ENCODE measurements around the gene ERGIC1. TPM values are rescaled to one million over a fixed set of nuclear protein-coding genes. Genes with fewer than 3 reads are reported as not detected.
"Not testable (repeated sequence)": the region's sequence is repeated elsewhere in the genome, so short reads cannot be mapped to it uniquely, and the experiment has no call there.

The ERGIC1 gene
- total RNA-seq, 1 donor from 2014 or later: 76.9 TPM

- DNase-seq (ENCODE audit: low spot score): peak; percentile 88
- intact Hi-C loops (cut with DNase I): loop anchor here (5.0 kb wide), 1 partner anchor 74 kb away; no protein-coding TSS in a partner anchor
Measured at GRCh38 chr5:172798422-172799215, 35.4 kb upstream of the ERGIC1 start.

- intact Hi-C loops (cut with DNase I): loop anchor here (5.0 kb wide), 1 partner anchor 73 kb away; no protein-coding TSS in a partner anchor
- DNase-seq (ENCODE audit: low spot score): no peak
Measured at GRCh38 chr5:172799416-172799815, 34.6 kb upstream of the ERGIC1 start.

- intact Hi-C loops (cut with DNase I): no loop called here
- peak; percentile 94 for DNase-seq (ENCODE audit: low spot score)
Measured at GRCh38 chr5:172800088-172800551, 33.9 kb upstream of the ERGIC1 start.

- intact Hi-C loops (cut with DNase I): no loop called here
- no peak for DNase-seq (ENCODE audit: low spot score)
Measured at GRCh38 chr5:172801179-172801671, 32.8 kb upstream of the ERGIC1 start.

DNA sequence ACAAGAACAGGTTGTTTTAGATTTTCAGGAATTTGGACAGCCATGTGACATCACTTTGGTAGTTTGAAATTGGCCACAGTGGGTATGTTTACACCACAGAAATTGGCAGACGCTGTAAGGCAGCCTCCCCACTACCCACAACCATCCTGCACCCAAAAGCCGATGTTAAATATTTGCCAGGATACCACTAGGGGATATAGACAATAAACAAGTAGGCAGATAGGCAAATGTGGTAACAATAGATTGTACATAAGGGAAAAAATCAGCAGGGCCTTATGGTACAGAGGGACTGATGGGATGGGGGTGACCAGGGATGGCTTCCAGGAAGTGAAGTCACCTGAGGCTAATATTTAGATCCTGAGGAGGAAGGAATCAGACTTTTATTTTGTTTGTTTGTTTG, 31.9 kb upstream of the ERGIC1 start:
- DNase-seq (ENCODE audit: low spot score): no peak
- intact Hi-C loops (cut with DNase I): no loop called here

DNA sequence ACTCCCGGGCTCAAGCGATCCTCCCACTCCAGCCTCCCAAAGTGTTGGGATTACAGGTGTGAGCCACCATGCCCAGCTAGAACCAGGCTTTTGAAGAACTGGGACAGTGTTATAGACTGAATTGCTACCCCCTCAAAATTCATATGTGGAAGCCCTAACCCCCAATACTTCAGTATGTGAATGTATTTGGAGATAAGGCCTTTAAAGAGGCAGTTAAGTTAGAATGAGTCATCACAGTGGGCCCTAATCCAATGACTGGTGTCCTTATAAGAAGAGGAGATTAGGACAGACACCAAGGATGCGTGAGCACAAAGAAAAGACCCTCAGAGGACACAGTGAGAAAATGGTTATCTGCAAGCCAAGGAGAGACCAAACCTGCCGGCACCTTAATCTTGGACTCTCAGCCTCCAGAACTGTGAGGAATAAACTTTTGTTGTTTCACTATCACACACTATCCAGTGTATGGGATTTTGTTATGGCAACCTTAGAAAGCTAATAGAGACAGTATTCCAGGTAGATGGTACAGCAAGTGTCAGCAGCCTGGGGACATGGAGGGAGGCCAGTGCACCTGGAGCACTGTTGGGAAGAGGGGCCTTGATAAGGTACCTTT, 31.4 kb upstream of the ERGIC1 start:
- no peak for DNase-seq (ENCODE audit: low spot score)
- intact Hi-C loops (cut with DNase I): no loop called here

- intact Hi-C loops (cut with DNase I): no loop called here
- no peak for DNase-seq (ENCODE audit: low spot score)
Measured at GRCh38 chr5:172805018-172805683, 28.9 kb upstream of the ERGIC1 start.

DNA sequence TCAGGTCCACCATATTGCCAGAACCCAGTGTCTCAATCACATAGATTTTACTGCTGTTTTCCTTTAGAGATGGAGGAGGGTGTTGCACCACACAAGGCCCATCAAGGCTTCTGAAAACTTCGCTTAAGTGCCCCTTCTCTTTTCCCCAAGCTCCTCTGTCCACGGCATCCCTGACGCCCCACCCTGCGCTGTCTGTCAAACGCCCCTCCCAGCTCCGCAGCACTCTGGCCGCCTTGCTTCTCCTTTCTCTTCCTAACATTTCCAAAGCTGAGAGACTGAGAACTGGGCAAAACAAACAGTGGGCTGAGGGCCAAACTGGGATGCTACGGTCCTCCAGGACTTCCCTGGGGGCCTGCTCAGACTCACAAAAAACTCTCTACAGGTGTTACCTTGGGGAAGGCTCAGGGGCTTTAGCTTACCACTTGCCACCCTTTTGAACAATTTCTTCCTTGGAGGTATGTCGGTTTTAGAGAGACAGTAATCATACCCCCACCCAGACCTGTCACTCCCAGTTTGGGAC, 28.3 kb upstream of the ERGIC1 start:
- no peak for DNase-seq (ENCODE audit: low spot score)
- intact Hi-C loops (cut with DNase I): no loop called here

GRCh38 chr5:172806897-172807672, 27.0 kb upstream of the ERGIC1 start:
- DNase-seq (ENCODE audit: low spot score): peak; percentile 97
- intact Hi-C loops (cut with DNase I): no loop called here

- DNase-seq (ENCODE audit: low spot score): no peak
- intact Hi-C loops (cut with DNase I): no loop called here
Measured at GRCh38 chr5:172807766-172808311, 26.2 kb upstream of the ERGIC1 start.

- intact Hi-C loops (cut with DNase I): no loop called here
- DNase-seq (ENCODE audit: low spot score): no peak
Measured at GRCh38 chr5:172809774-172810173, 24.3 kb upstream of the ERGIC1 start.

DNA sequence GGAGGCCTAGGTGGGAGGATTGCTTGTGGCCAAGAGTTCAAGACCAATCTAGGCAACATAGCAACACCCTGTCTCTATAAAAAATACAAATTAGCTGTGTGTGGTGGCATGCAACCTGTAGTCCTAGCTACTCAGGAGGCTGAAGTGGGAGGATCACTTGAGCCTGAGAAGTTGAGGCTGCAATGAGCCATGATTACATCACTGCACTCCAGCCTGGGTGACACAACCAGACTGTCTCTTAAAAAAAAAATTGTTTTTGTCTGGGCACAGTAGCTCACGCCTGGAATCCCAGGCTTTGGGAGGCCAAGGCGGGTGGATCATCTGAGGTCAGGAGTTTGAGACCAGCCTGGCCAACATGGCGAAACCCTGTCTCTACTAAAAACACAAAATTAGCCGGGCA, 23.1 kb upstream of the ERGIC1 start:
- DNase-seq (ENCODE audit: low spot score); intact Hi-C loops (cut with DNase I): not testable (repeated sequence)

DNA sequence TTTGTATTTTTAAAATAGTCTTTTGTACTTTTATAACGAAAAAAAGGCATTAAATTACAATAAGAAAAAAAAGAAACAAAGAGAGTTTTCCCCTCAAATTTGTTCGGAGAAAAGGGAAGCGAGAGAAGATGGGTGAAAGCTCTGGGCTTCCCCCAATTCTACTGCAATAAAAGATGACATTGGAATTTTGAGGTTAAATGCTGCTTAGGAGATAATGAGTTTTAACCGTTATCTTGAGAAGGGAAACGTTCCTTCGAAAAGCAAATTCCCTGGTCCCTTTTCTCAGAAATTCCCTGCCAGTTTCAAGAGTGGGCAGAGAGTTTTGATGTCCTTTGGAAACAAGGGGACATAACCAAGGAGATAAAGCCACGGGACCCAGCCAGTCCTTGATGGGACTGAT, 18.4 kb upstream of the ERGIC1 start:
- DNase-seq (ENCODE audit: low spot score): peak; percentile 2
- intact Hi-C loops (cut with DNase I): no loop called here

GRCh38 chr5:172816925-172817562, 17.0 kb upstream of the ERGIC1 start:
- DNase-seq (ENCODE audit: low spot score): peak; percentile 49
- intact Hi-C loops (cut with DNase I): no loop called here

DNA sequence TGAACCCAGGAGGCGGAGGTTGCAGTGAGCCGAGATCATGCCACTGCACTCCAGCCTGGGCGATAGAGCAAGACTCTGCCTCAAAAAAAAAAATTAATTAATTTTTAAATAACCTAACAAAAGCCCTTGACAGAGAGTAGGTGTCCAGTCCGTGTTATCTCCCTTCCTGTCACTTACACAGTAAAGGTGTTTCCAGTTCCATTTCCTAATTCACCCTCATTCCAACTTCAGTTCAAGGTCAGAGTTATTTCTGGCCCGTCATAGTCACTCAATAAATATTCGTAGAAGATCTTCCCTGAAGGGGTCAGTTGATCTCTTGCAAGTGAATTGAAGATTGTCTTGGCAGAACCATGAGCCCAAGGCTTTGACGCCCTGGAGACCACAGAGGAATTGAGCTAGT, 16.4 kb upstream of the ERGIC1 start:
- no peak for DNase-seq (ENCODE audit: low spot score)
- intact Hi-C loops (cut with DNase I): no loop called here

GRCh38 chr5:172818081-172818480, 16.0 kb upstream of the ERGIC1 start:
- intact Hi-C loops (cut with DNase I): no loop called here

DNA sequence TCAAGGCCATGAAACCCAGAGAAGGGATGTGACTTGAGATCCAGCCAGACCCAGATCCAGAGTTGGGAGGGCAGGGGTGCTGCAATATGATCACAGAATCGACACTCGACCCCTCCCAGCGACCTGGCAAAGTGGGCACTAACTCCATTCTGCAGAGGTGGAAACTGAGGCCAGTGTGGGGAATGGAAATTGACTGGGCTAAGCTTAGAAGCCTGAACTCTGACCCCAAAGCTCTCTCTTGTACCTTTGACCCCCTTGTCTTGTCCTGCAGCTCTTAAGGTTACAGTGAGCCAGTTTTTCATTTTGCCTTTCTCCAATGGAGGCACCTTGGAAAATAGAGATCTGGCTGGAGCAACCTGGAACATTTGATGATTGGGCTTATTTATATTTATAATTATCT, 14.5 kb upstream of the ERGIC1 start:
- intact Hi-C loops (cut with DNase I): no loop called here
- peak; percentile 54 for DNase-seq (ENCODE audit: low spot score)

More at GRCh38 chr5:172818081-172818480, 16.0 kb upstream of the ERGIC1 start:
- peak; percentile 38 for DNase-seq (ENCODE audit: low spot score)

- intact Hi-C loops (cut with DNase I): no loop called here
Measured at GRCh38 chr5:172820046-172820767, 13.8 kb upstream of the ERGIC1 start.

More at GRCh38 chr5:172820046-172820767, 13.8 kb upstream of the ERGIC1 start:
- peak; percentile 75 for DNase-seq (ENCODE audit: low spot score)

Measured in cardiac septum (tissue), 1 donor.